HCT116 (cell line): Measurements from ENCODE around the gene FAR1. TPM values are rescaled to one million over a fixed set of nuclear protein-coding genes. Genes with fewer than 3 reads are reported as not detected.

Source experiments
- ATAC-seq: fragments of 200-7000 bp; cut with Tn5 transposase; 2 replicates; pipeline ENCODE4 v1.9.1; 2020; ENCODE audit warnings: mild to moderate bottlenecking, moderate library complexity
- BruUV-seq: library from RNA; stranded (reverse); fragments of 400-500 nt; replicated peaks from 2 replicates; lab custom pipeline; 2021; lab: Mats Ljungman, UMichigan
- CTCF ChIA-PET: fragments of 300-600 bp; sonication (Branson Sonifier 250); formaldehyde crosslinking; loops from one replicate; lab custom pipeline; 2021; ENCODE audit warnings: antibody characterized with exemption; lab: Charles Lee
- POLR2A ChIA-PET: fragments of 300-600, 350-600 bp; sonication (Branson Sonifier 250); formaldehyde crosslinking; loops from one replicate; lab custom pipeline; 2021; ENCODE audit warnings: antibody characterized with exemption; lab: Charles Lee
- RAD21 ChIA-PET, 2 experiments: fragments of 300-600 bp; sonication (Branson Sonifier 250); formaldehyde crosslinking; loops; one replicate each; lab custom pipeline; 2023; ENCODE audit warnings: low total read pairs in 2 of 2; ENCODE audit not compliant: uncharacterized antibody in 2 of 2, unreplicated experiment in 2 of 2, low non-redundant PET in 1 of 2; lab: Charles Lee
- DNase-seq: peaks from one replicate; pipeline ENCODE4 v3.0.0-alpha.2; 2010; ENCODE audit warnings: low read depth, low spot score
- H2AFZ ChIP-seq: fragments of 200-600 bp; shearing (Covaris generic), sonication (generic); 2 replicates; pipeline ENCODE4 v1.6.1; 2017; ENCODE audit warnings: low read depth, mixed run types, mixed read lengths, antibody characterized with exemption, low read length; ENCODE audit not compliant: poor library complexity, severe bottlenecking
- H3K27ac ChIP-seq: 2 replicates; pipeline ENCODE4 v1.5.1; 2012; ENCODE audit warnings: low read depth, low read length
- H3K27me3 ChIP-seq: fragments of 200-600 bp; sonication (generic); 2 replicates; pipeline ENCODE4 v1.6.1; 2016; ENCODE audit warnings: mixed run types, low read length, mixed read lengths; ENCODE audit not compliant: insufficient read depth
- H3K36me3 ChIP-seq, 2 experiments: fragments of 200-500 bp in 1 of 2; fragments of 200-600 bp in 1 of 2; sonication (Bioruptor generic) in 1 of 2; sonication (generic) in 1 of 2; 2 replicates each; pipeline versions ENCODE4 v1.5.1 to v1.6.1; 2014 to 2016; ENCODE audit warnings: low read length in 2 of 2, inconsistent platforms in 1 of 2, mixed read lengths in 1 of 2, mixed run types in 1 of 2; ENCODE audit not compliant: insufficient read depth in 2 of 2, control insufficient read depth in 1 of 2
- H3K4me1 ChIP-seq, 2 experiments: fragments of 200-600 bp in 1 of 2; sonication (generic) in 1 of 2; 2 replicates each; pipeline versions ENCODE4 v1.5.1 to v1.6.1; 2012 to 2017; ENCODE audit warnings: low read length in 2 of 2, inconsistent platforms in 1 of 2, mild to moderate bottlenecking in 1 of 2, mixed read lengths in 1 of 2, mixed run types in 1 of 2, moderate library complexity in 1 of 2; ENCODE audit not compliant: insufficient read depth in 2 of 2, control insufficient read depth in 1 of 2
- H3K4me2 ChIP-seq: fragments of 200-600 bp; sonication (generic); 2 replicates; pipeline ENCODE4 v1.6.1; 2017; ENCODE audit warnings: mixed run types, low read length, mixed read lengths
- H3K4me3 ChIP-seq, 2 experiments: fragments of 200-600 bp in 1 of 2; sonication (generic) in 1 of 2; replicated peaks in 1 of 2; 2 replicates each; pipeline ENCODE4 v1.5.1; 2011 to 2016; ENCODE audit warnings: low read length in 2 of 2, control low read depth in 1 of 2, low read depth in 1 of 2, mild to moderate bottlenecking in 1 of 2, mixed read lengths in 1 of 2, mixed run types in 1 of 2
- H3K79me2 ChIP-seq: fragments of 200-600 bp; sonication (generic); 2 replicates; pipeline ENCODE4 v1.6.1; 2017; ENCODE audit warnings: mild to moderate bottlenecking, mixed run types, low read length, moderate library complexity, mixed read lengths; ENCODE audit not compliant: insufficient read depth
- H3K9ac ChIP-seq: fragments of 200-600 bp; sonication (generic); 2 replicates; pipeline ENCODE4 v1.6.1; 2016; ENCODE audit warnings: low read length, mixed read lengths
- H3K9me2 ChIP-seq: fragments of 200-600 bp; sonication (generic), shearing (Covaris generic); 2 replicates; pipeline ENCODE4 v1.6.1; 2017; ENCODE audit warnings: mixed run types, mild to moderate bottlenecking, moderate library complexity; ENCODE audit not compliant: insufficient read depth
- H3K9me3 ChIP-seq, 2 experiments: fragments of 200-500 bp in 1 of 2; fragments of 200-600 bp in 1 of 2; sonication (Bioruptor generic) in 1 of 2; sonication (generic) in 1 of 2; 2 replicates each; pipeline ENCODE4 v1.6.1; 2014 to 2017; ENCODE audit warnings: low read length in 2 of 2, mixed read lengths in 2 of 2, inconsistent platforms in 1 of 2, low read depth in 1 of 2, mild to moderate bottlenecking in 1 of 2, mixed run types in 1 of 2, moderate library complexity in 1 of 2; ENCODE audit not compliant: control insufficient read depth in 1 of 2, insufficient read depth in 1 of 2
- H4K20me1 ChIP-seq: fragments of 200-600 bp; sonication (generic), shearing (Covaris generic); 2 replicates; pipeline ENCODE4 v1.6.1; 2017; ENCODE audit warnings: mixed run types, mild to moderate bottlenecking, moderate library complexity; ENCODE audit not compliant: insufficient read depth
- CBX3 ChIP-seq: IDR thresholded peaks from 2 replicates; pipeline ENCODE4 v1.6.1; 2012; ENCODE audit warnings: low read depth
- EGR1 ChIP-seq: IDR thresholded peaks from 2 replicates; pipeline ENCODE4 v1.6.1; 2012; ENCODE audit warnings: low read depth
- ELF1 ChIP-seq: IDR thresholded peaks from 2 replicates; pipeline ENCODE4 v1.6.1; 2012; ENCODE audit warnings: low read depth, borderline replicate concordance
- EZH2phosphoT487 ChIP-seq: fragments of 200-600 bp; IDR thresholded peaks from 2 replicates; pipeline ENCODE4 v1.6.1; 2018; ENCODE audit warnings: antibody characterized with exemption, borderline replicate concordance
- FOSL1 ChIP-seq: IDR thresholded peaks from 2 replicates; pipeline ENCODE4 v1.6.1; 2012; ENCODE audit warnings: low read depth
- JUND ChIP-seq: IDR thresholded peaks from 2 replicates; pipeline ENCODE4 v1.6.1; 2012
- MAX ChIP-seq: IDR thresholded peaks from 2 replicates; pipeline ENCODE4 v1.6.1; 2012
- POLR2A ChIP-seq: IDR thresholded peaks from 2 replicates; pipeline ENCODE4 v1.7.0; 2011; ENCODE audit warnings: borderline replicate concordance; ENCODE audit not compliant: insufficient read depth, insufficient read length; ENCODE audit errors: extremely low read depth
- POLR2AphosphoS5 ChIP-seq: IDR thresholded peaks from 2 replicates; pipeline ENCODE4 v1.6.1; 2011; ENCODE audit warnings: mild to moderate bottlenecking, low read depth, low read length, moderate library complexity
- RAD21 ChIP-seq: IDR thresholded peaks from 2 replicates; pipeline ENCODE4 v1.6.1; 2012; ENCODE audit warnings: low read depth, mild to moderate bottlenecking
- SRF ChIP-seq: IDR thresholded peaks from 2 replicates; pipeline ENCODE4 v1.6.1; 2012; ENCODE audit warnings: low read depth
- YY1 ChIP-seq: IDR thresholded peaks from 2 replicates; pipeline ENCODE4 v1.6.1; 2011; ENCODE audit warnings: low read length, low read depth, moderate library complexity, mild to moderate bottlenecking; ENCODE audit not compliant: insufficient replicate concordance; ENCODE audit errors: extremely low read depth
- ZNF274 ChIP-seq: fragments of 200-500 bp; sonication (Bioruptor generic); IDR thresholded peaks from 2 replicates; pipeline ENCODE4 v1.6.1; 2014; ENCODE audit warnings: mild to moderate bottlenecking, low read depth, low read length, inconsistent platforms
- intact Hi-C: fragments of 100-400 bp; cut with micrococcal nuclease; formaldehyde crosslinking; loops from 2 replicates; pipeline ENCODE4 v1.10.0; 2022
- total RNA-seq: library from RNA; stranded (reverse); gene quantifications from one replicate; pipeline ENCODE4 v1.2.1, GENCODE V29; 2021; ENCODE audit not compliant: unreplicated experiment
- TF ChIP-seq, protein P1 (sequence below): IDR thresholded peaks from 2 replicates; pipeline ENCODE4 v1.6.1; 2012; ENCODE audit warnings: low read depth
- TF ChIP-seq, protein P2 (sequence below): IDR thresholded peaks from 2 replicates; pipeline ENCODE4 v1.6.1; 2012
- TF ChIP-seq, protein P3 (sequence below), 3 experiments: fragments of 200-600 bp in 1 of 3; sonication (generic) in 1 of 3; IDR thresholded peaks in 2 of 3; conservative IDR thresholded peaks in 1 of 3; 2 replicates each; pipeline ENCODE4 v1.5.1; 2012 to 2017; ENCODE audit warnings: low read depth in 2 of 3, low read length in 2 of 3, antibody characterized with exemption in 1 of 3, borderline replicate concordance in 1 of 3, control low read depth in 1 of 3, mild to moderate bottlenecking in 1 of 3, mixed read lengths in 1 of 3, mixed run types in 1 of 3, moderate library complexity in 1 of 3; ENCODE audit not compliant: insufficient read depth in 1 of 3
- TF ChIP-seq, protein P4 (sequence below): IDR thresholded peaks from 2 replicates; pipeline ENCODE4 v1.6.1; 2011; ENCODE audit warnings: mild to moderate bottlenecking, low read length, moderate library complexity; ENCODE audit not compliant: insufficient replicate concordance; ENCODE audit errors: extremely low read depth

The FAR1 gene
- total RNA-seq, 1 experiment from 2014 or later, result 74.3 TPM

GRCh38 chr11:13668102-13668956, at the start of gene FAR1 (continued):
- TF ChIP-seq, protein P1, sequence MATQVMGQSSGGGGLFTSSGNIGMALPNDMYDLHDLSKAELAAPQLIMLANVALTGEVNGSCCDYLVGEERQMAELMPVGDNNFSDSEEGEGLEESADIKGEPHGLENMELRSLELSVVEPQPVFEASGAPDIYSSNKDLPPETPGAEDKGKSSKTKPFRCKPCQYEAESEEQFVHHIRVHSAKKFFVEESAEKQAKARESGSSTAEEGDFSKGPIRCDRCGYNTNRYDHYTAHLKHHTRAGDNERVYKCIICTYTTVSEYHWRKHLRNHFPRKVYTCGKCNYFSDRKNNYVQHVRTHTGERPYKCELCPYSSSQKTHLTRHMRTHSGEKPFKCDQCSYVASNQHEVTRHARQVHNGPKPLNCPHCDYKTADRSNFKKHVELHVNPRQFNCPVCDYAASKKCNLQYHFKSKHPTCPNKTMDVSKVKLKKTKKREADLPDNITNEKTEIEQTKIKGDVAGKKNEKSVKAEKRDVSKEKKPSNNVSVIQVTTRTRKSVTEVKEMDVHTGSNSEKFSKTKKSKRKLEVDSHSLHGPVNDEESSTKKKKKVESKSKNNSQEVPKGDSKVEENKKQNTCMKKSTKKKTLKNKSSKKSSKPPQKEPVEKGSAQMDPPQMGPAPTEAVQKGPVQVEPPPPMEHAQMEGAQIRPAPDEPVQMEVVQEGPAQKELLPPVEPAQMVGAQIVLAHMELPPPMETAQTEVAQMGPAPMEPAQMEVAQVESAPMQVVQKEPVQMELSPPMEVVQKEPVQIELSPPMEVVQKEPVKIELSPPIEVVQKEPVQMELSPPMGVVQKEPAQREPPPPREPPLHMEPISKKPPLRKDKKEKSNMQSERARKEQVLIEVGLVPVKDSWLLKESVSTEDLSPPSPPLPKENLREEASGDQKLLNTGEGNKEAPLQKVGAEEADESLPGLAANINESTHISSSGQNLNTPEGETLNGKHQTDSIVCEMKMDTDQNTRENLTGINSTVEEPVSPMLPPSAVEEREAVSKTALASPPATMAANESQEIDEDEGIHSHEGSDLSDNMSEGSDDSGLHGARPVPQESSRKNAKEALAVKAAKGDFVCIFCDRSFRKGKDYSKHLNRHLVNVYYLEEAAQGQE, result no peak
- TF ChIP-seq ELF1, result no peak
- no peak for TF ChIP-seq YY1
- no peak for TF ChIP-seq FOSL1
- TF ChIP-seq SRF, result no peak; the same call in 1 of the 2 replicates
- no peak for TF ChIP-seq POLR2A
- TF ChIP-seq ZNF274, result no peak
- TF ChIP-seq, protein P2, sequence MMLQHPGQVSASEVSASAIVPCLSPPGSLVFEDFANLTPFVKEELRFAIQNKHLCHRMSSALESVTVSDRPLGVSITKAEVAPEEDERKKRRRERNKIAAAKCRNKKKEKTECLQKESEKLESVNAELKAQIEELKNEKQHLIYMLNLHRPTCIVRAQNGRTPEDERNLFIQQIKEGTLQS, result no peak
- peak; percentile 86 for TF ChIP-seq CBX3
- no peak for TF ChIP-seq EZH2phosphoT487
- TF ChIP-seq, all 23 proteins: peak for 7

DNA sequence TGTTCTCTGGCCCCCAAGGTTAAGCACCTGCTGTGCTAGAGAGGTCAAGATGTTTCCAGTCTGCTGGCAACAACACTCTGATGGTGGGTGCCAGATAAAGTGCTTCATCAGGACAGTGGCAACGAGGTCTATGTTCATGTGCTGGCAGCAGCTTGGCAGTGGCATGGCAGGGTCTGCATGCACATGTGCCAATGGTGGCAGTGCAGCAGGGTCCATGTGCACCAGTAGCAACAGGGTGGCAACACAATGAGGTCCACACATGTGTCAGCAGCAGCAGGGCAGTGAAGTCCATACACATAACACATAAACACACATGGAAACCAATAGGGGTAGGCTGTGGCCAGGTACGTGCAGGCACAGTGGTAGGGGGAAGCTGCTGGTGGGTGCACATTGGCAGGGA, 48.4 kb upstream of the FAR1 start:
- no peaks in the 10 kb centered on the region for H3K79me2 ChIP-seq
- H3K9me3 ChIP-seq, result no peaks in the 10 kb centered on the region
- ChIA-PET RAD21 (no interaction called here), POLR2A (no interaction called here), CTCF (no interaction called here)
- no peaks in the 10 kb centered on the region for H3K9me2 ChIP-seq
- no peak overlapping the region for H2AFZ ChIP-seq
- no peak overlapping the region for H3K27ac ChIP-seq
- H3K4me3 ChIP-seq, result no peak overlapping the region
- no peak overlapping the region for H3K4me2 ChIP-seq
- no peaks in the 10 kb centered on the region for H3K36me3 ChIP-seq
- no peaks in the 10 kb centered on the region for H3K27me3 ChIP-seq
- no TSS peak for BruUV-seq
- DNase-seq (no peak), ATAC-seq (no peak)
- H3K4me1 ChIP-seq, result no peaks in the 10 kb centered on the region
- no peak overlapping the region for H3K9ac ChIP-seq
- no peaks in the 10 kb centered on the region for H4K20me1 ChIP-seq
- intact Hi-C loops, result no loop called here
- no peak for TF ChIP-seq EZH2phosphoT487
- no peak for TF ChIP-seq EGR1
- TF ChIP-seq, protein P3, sequence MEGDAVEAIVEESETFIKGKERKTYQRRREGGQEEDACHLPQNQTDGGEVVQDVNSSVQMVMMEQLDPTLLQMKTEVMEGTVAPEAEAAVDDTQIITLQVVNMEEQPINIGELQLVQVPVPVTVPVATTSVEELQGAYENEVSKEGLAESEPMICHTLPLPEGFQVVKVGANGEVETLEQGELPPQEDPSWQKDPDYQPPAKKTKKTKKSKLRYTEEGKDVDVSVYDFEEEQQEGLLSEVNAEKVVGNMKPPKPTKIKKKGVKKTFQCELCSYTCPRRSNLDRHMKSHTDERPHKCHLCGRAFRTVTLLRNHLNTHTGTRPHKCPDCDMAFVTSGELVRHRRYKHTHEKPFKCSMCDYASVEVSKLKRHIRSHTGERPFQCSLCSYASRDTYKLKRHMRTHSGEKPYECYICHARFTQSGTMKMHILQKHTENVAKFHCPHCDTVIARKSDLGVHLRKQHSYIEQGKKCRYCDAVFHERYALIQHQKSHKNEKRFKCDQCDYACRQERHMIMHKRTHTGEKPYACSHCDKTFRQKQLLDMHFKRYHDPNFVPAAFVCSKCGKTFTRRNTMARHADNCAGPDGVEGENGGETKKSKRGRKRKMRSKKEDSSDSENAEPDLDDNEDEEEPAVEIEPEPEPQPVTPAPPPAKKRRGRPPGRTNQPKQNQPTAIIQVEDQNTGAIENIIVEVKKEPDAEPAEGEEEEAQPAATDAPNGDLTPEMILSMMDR (IDR thresholded peaks at IDR 0.05 in 2 of 3, conservative IDR thresholded peaks at IDR 0.05 in 1 of 3; ENCODE audit: borderline replicate concordance in 1 of 3, insufficient read depth in 1 of 3, low read depth in 2 of 3, low read length in 2 of 3), result no peak
- no peak for TF ChIP-seq RAD21
- TF ChIP-seq, protein P4, sequence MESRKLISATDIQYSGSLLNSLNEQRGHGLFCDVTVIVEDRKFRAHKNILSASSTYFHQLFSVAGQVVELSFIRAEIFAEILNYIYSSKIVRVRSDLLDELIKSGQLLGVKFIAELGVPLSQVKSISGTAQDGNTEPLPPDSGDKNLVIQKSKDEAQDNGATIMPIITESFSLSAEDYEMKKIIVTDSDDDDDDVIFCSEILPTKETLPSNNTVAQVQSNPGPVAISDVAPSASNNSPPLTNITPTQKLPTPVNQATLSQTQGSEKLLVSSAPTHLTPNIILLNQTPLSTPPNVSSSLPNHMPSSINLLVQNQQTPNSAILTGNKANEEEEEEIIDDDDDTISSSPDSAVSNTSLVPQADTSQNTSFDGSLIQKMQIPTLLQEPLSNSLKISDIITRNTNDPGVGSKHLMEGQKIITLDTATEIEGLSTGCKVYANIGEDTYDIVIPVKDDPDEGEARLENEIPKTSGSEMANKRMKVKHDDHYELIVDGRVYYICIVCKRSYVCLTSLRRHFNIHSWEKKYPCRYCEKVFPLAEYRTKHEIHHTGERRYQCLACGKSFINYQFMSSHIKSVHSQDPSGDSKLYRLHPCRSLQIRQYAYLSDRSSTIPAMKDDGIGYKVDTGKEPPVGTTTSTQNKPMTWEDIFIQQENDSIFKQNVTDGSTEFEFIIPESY, result no peak
- no peak for TF ChIP-seq JUND
- TF ChIP-seq MAX, result no peak
- TF ChIP-seq YY1, result no peak
- TF ChIP-seq POLR2AphosphoS5, result no peak
